GM12891 (cell line): ENCODE results near the gene B4GALT5.

Source experiments
- PAX5 ChIP-seq: IDR thresholded peaks from 2 replicates; pipeline ENCODE4 v1.6.1; 2011; ENCODE audit warnings: low read length, moderate library complexity, mild to moderate bottlenecking; ENCODE audit not compliant: insufficient read depth, severe bottlenecking
- POLR2A ChIP-seq: IDR thresholded peaks from 2 replicates; pipeline ENCODE4 v1.6.1; 2011; ENCODE audit warnings: low read depth, low read length, control low read depth
- POLR2AphosphoS5 ChIP-seq: IDR thresholded peaks from 2 replicates; pipeline ENCODE4 v1.6.1; 2011; ENCODE audit warnings: low read depth, low read length, control low read depth
- POU2F2 ChIP-seq: IDR thresholded peaks from 2 replicates; pipeline ENCODE4 v1.6.1; 2011; ENCODE audit warnings: low read depth, mild to moderate bottlenecking, control low read depth, low read length, moderate library complexity
- SPI1 ChIP-seq: IDR thresholded peaks from 2 replicates; pipeline ENCODE4 v1.6.1; 2011; ENCODE audit warnings: low read depth, low read length, control low read depth
- TAF1 ChIP-seq: IDR thresholded peaks from 2 replicates; pipeline ENCODE4 v1.6.1; 2011; ENCODE audit warnings: low read depth, low read length, control low read depth

DNA sequence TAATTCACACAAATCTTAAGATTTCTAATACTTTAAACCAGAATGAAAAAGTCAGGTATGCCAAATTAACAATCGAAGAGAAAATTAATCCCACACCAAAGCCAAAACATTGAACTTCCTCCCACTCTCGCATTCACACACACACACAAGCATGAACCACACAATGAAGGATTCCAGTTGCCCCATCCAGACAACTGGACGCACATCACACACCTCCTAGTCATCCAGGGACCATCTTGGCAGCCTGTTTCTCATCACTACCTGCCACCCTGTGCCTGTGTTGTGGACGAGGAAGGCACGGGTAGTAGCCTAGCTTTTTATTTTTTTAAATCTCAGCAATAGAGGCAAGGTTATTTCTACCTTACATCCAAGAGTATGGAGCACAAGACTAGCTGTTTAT lies 15.2 kb downstream of the B4GALT5 start:
- TF ChIP-seq POLR2AphosphoS5 (no peak), SPI1 (no peak), PAX5 (no peak), POLR2A (no peak), TAF1 (no peak), POU2F2 (no peak)
